Measurements from ENCODE around the gene RNF103. TPM values are rescaled to one million over a fixed set of nuclear protein-coding genes. Genes with fewer than 3 reads are reported as not detected.

The RNF103 gene
- polyA plus RNA-seq, 2 of the 4 experiments (the other 2 are of a cell fraction) = 20.0 to 38.3 TPM

GRCh38 chr2:86649119-86649947 is 25.7 kb upstream of the RNF103 start:
- DNase-seq (ENCODE audit: low read depth in 1 of 2, low spot score in 1 of 2) (no peak), FAIRE-seq (peak; percentile 18), ATAC-seq (no peak; a peak in 1 of 6 replicates)
- Histone ChIP-seq H3K4me2 (peak overlapping the region; percentile 35; the same call in 1 of the 3 replicates), H3K4me3 (no peak overlapping the region), H3K9me3 (peaks cover 14% of the 10 kb centered on the region; the same call in 1 of the 3 replicates), H3K27ac (no peak overlapping the region), H3K4me1 (0 out of 3 replicates have a peak, but pooled peaks cover 5% of the 10 kb centered on the region)
- 23% methylated on average over 1 of the region's 1 CpG for WGBS (ENCODE audit: missing lambda C conversion rate)
- POLR2A ChIA-PET = no interaction called here
- TF ChIP-seq RNF2 (IDR thresholded peaks at IDR 0.05; ENCODE audit: borderline replicate concordance, low read depth) = no peak
- no peak for TF ChIP-seq BCL3 (IDR thresholded peaks at IDR 0.05)
- TF ChIP-seq GATA3 (IDR thresholded peaks at IDR 0.05; ENCODE audit: borderline replicate concordance) = no peak
- TF ChIP-seq EHMT2 (IDR thresholded peaks at IDR 0.05; ENCODE audit: low read depth) = no peak
- no peak for TF ChIP-seq ZSCAN20 (CRISPR knock-in tag; IDR thresholded peaks at IDR 0.05)
- TF ChIP-seq ZNF302 (CRISPR knock-in tag; IDR thresholded peaks at IDR 0.05) = no peak
- TF ChIP-seq, protein P1, sequence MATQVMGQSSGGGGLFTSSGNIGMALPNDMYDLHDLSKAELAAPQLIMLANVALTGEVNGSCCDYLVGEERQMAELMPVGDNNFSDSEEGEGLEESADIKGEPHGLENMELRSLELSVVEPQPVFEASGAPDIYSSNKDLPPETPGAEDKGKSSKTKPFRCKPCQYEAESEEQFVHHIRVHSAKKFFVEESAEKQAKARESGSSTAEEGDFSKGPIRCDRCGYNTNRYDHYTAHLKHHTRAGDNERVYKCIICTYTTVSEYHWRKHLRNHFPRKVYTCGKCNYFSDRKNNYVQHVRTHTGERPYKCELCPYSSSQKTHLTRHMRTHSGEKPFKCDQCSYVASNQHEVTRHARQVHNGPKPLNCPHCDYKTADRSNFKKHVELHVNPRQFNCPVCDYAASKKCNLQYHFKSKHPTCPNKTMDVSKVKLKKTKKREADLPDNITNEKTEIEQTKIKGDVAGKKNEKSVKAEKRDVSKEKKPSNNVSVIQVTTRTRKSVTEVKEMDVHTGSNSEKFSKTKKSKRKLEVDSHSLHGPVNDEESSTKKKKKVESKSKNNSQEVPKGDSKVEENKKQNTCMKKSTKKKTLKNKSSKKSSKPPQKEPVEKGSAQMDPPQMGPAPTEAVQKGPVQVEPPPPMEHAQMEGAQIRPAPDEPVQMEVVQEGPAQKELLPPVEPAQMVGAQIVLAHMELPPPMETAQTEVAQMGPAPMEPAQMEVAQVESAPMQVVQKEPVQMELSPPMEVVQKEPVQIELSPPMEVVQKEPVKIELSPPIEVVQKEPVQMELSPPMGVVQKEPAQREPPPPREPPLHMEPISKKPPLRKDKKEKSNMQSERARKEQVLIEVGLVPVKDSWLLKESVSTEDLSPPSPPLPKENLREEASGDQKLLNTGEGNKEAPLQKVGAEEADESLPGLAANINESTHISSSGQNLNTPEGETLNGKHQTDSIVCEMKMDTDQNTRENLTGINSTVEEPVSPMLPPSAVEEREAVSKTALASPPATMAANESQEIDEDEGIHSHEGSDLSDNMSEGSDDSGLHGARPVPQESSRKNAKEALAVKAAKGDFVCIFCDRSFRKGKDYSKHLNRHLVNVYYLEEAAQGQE (IDR thresholded peaks at IDR 0.05) = no peak
- TF ChIP-seq MAFK (IDR thresholded peaks at IDR 0.05; ENCODE audit: partially characterized antibody) = no peak
- no peak for TF ChIP-seq RARB (CRISPR knock-in tag; IDR thresholded peaks at IDR 0.05)
- no peak for TF ChIP-seq CHD2 (IDR thresholded peaks at IDR 0.05; ENCODE audit: low read length, partially characterized antibody)
- no peak for TF ChIP-seq RCOR1 (IDR thresholded peaks at IDR 0.05; ENCODE audit: low read depth, low read length)
- no peak for TF ChIP-seq ATOH8 (CRISPR knock-in tag; IDR thresholded peaks at IDR 0.05; ENCODE audit: low read depth)
- TF ChIP-seq ESRRA (IDR thresholded peaks at IDR 0.05; ENCODE audit: borderline replicate concordance, low read length) = no peak
- TF ChIP-seq NFE2L2 (conservative IDR thresholded peaks at IDR 0.05; ENCODE audit: low read length) = no peak
- CTCF ChIA-PET = interaction anchor here (1.0 kb wide), 1 partner anchor 27 kb away, joined by 3 read pairs; no protein-coding TSS in a partner anchor

DNA sequence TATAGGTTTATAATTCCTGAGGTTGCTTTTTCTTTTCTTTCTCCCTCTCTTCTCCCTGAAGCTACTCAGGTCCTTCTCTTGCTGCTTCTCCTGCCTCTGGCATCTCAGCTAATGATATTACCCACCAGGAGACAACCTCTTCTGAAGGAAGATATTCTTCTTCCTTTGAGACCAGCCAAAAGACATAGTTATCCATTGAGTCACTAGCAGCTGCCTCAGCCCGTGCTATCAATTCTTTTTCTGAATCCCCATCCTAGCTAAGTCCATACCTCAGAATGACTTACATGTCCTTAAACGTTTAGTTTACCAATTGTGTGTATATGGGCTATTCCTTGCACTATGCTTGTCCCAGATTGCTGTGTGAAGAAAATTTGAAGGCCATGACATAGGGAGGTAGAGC is 25.0 kb upstream of the RNF103 start:
- DNase-seq (ENCODE audit: low read depth in 1 of 2, low spot score in 1 of 2) (no peak), ATAC-seq (no peak), FAIRE-seq (no peak)
- Histone ChIP-seq H3K4me3 (no peak overlapping the region), H3K4me2 (peak overlapping the region; percentile 35; the same call in 1 of the 3 replicates), H3K27ac (no peak overlapping the region), H3K4me1 (0 out of 3 replicates have a peak, but pooled peaks cover 5% of the 10 kb centered on the region), H3K9me3 (peaks cover 14% of the 10 kb centered on the region; the same call in 1 of the 3 replicates)
- POLR2A ChIA-PET = no interaction called here
- CTCF ChIA-PET = interaction anchor here (1.0 kb wide), 1 partner anchor 26 kb away, joined by 3 read pairs; no protein-coding TSS in a partner anchor
- 12% methylated on average over 2 of the region's 2 CpGs for WGBS (ENCODE audit: missing lambda C conversion rate)
- TF ChIP-seq RAD21 (conservative IDR thresholded peaks at IDR 0.05 in 1 of 2, IDR thresholded peaks at IDR 0.05 in 1 of 2) (no peak), RARB (CRISPR knock-in tag; IDR thresholded peaks at IDR 0.05) (no peak), MYC (IDR thresholded peaks at IDR 0.05; ENCODE audit: borderline replicate concordance, low read length) (no peak), POLR2AphosphoS2 (conservative IDR thresholded peaks at IDR 0.05; ENCODE audit: low read length) (no peak), SMC3 (IDR thresholded peaks at IDR 0.05) (no peak), MAZ (IDR thresholded peaks at IDR 0.05; ENCODE audit: borderline replicate concordance, low read depth, low read length) (no peak)

Data from A549 (cell line).